ENCODE results near the gene TBX15.

TBX15 gene

GRCh38 chr1:118878661-118879060, 109.5 kb downstream of the TBX15 start:
- DNase-seq, result no peak

- no peak for DNase-seq
These were observed 110.3 kb downstream of the TBX15 start for GRCh38 chr1:118877668-118878396.

GRCh38 chr1:118871582-118872171, 116.5 kb downstream of the TBX15 start:
- no peak for DNase-seq

GRCh38 chr1:118868387-118868786, 119.8 kb downstream of the TBX15 start:
- DNase-seq, result no peak

GRCh38 chr1:118866330-118866729, 121.8 kb downstream of the TBX15 start:
- DNase-seq, result no peak

GRCh38 chr1:118863688-118864087, 124.5 kb downstream of the TBX15 start:
- no peak for DNase-seq

GRCh38 chr1:118862755-118863154, 125.4 kb downstream of the TBX15 start:
- DNase-seq, result no peak

- no peak for DNase-seq
These were observed 126.9 kb downstream of the TBX15 start for GRCh38 chr1:118861216-118861615.

GRCh38 chr1:118859999-118860398, 128.1 kb downstream of the TBX15 start:
- no peak for DNase-seq

- DNase-seq, result no peak
These were observed 141.7 kb downstream of the TBX15 start for GRCh38 chr1:118846443-118846842.

- no peak for DNase-seq
These were observed 145.5 kb downstream of the TBX15 start for GRCh38 chr1:118842452-118843201.

GRCh38 chr1:118841521-118841920, 146.6 kb downstream of the TBX15 start:
- DNase-seq, result no peak
